ENCODE results near the gene HIGD2A. TPM values are rescaled to one million over a fixed set of nuclear protein-coding genes. Genes with fewer than 3 reads are reported as not detected.

The HIGD2A gene
- total and polyA plus RNA-seq, 4 donors, result 18.4 to 127 (median 67.8) TPM

DNA sequence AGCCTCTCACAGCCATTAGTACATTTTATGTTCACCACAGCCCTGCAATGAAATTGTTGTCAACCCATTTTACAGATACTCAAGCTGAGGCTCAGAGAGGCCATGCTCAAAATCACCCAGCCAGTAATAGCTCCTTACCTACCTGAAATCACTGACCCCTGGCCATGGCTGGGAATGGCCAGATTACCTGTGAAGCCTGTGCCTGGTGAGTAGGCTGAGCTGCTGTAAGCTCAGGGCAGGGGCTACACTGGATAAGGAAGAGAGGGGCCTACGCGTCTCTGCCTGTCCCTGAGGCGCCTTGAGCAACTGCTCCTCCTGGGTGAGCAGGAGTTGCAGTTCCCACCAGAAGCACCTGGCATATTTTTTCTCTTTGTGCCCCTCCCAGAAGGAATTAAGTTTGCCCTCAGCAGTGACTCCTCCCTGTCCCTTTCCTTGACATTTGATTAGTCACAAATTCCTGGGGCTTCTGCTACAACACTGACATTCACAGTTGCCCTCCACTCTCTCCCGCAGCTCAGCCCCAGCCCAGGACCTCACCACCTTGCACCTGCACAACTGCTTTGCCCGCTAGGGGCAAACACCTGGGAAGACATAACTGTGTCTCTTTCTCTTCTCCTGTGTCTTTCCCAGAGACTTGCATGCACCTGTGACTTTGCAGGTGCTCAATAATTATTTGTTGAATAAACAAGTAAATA lies 22.1 kb downstream of the HIGD2A start:
- H3K9me3 ChIP-seq (ENCODE audit: control insufficient read depth in 4 of 4, low read length in 3 of 4), result no peaks in the 10 kb centered on the region
- DNase-seq (ENCODE audit: low spot score), result no peak
- H3K27me3 ChIP-seq (ENCODE audit: control insufficient read depth in 4 of 4, insufficient read depth in 4 of 4, low read length in 3 of 4), result no peaks in the 10 kb centered on the region
- TF ChIP-seq HNF4G (IDR thresholded peaks at IDR 0.05), result no peak
- TF ChIP-seq, protein P1, sequence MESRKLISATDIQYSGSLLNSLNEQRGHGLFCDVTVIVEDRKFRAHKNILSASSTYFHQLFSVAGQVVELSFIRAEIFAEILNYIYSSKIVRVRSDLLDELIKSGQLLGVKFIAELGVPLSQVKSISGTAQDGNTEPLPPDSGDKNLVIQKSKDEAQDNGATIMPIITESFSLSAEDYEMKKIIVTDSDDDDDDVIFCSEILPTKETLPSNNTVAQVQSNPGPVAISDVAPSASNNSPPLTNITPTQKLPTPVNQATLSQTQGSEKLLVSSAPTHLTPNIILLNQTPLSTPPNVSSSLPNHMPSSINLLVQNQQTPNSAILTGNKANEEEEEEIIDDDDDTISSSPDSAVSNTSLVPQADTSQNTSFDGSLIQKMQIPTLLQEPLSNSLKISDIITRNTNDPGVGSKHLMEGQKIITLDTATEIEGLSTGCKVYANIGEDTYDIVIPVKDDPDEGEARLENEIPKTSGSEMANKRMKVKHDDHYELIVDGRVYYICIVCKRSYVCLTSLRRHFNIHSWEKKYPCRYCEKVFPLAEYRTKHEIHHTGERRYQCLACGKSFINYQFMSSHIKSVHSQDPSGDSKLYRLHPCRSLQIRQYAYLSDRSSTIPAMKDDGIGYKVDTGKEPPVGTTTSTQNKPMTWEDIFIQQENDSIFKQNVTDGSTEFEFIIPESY (IDR thresholded peaks at IDR 0.05), result no peak
- no peak overlapping the region for H3K4me3 ChIP-seq (ENCODE audit: low read depth in 1 of 3, low read length in 3 of 3)
- H3K27ac ChIP-seq (ENCODE audit: low read depth in 1 of 2, low read length in 2 of 2), result no peak overlapping the region
- 97% methylated on average over 5 of the region's 5 CpGs for WGBS
- H3K36me3 ChIP-seq (ENCODE audit: control insufficient read depth in 4 of 4, insufficient read depth in 3 of 4, low read depth in 1 of 4, low read length in 3 of 4), result peaks cover 5 to 26% (median 7%) of the 10 kb centered on the region in 4 donors
- peaks cover 0 to 9% (median 5%) of the 10 kb centered on the region in 4 donors for H3K4me1 ChIP-seq (ENCODE audit: control insufficient read depth in 4 of 4, insufficient read depth in 4 of 4, low read length in 3 of 4)
- no peak overlapping the region for H3K9ac ChIP-seq (ENCODE audit: low read depth in 1 of 2, low read length in 2 of 2)

GRCh38 chr5:176412517-176413254 lies 24.1 kb downstream of the HIGD2A start:
- no peaks in the 10 kb centered on the region for H3K27me3 ChIP-seq (ENCODE audit: control insufficient read depth in 4 of 4, insufficient read depth in 4 of 4, low read length in 3 of 4)
- peaks cover 4 to 19% (median 11%) of the 10 kb centered on the region in 4 donors for H3K4me1 ChIP-seq (ENCODE audit: control insufficient read depth in 4 of 4, insufficient read depth in 4 of 4, low read length in 3 of 4)
- no peak overlapping the region for H3K4me3 ChIP-seq (ENCODE audit: low read depth in 1 of 3, low read length in 3 of 3)
- WGBS, result 93% methylated on average over 10 of the region's 10 CpGs
- peaks cover 0 to 15% (median 3%) of the 10 kb centered on the region in 4 donors for H3K36me3 ChIP-seq (ENCODE audit: control insufficient read depth in 4 of 4, insufficient read depth in 3 of 4, low read depth in 1 of 4, low read length in 3 of 4)
- DNase-seq (ENCODE audit: low spot score), result no peak
- no peak overlapping the region for H3K27ac ChIP-seq (ENCODE audit: low read depth in 1 of 2, low read length in 2 of 2)
- no peaks in the 10 kb centered on the region for H3K9me3 ChIP-seq (ENCODE audit: control insufficient read depth in 4 of 4, low read length in 3 of 4)
- no peak overlapping the region for H3K9ac ChIP-seq (ENCODE audit: low read depth in 1 of 2, low read length in 2 of 2)
- TF ChIP-seq FOXA2 (IDR thresholded peaks at IDR 0.05), result no peak
- no peak for TF ChIP-seq YY1 (IDR thresholded peaks at IDR 0.05)
- no peak for TF ChIP-seq FOXA1 (IDR thresholded peaks at IDR 0.05)
- no peak for TF ChIP-seq JUND (IDR thresholded peaks at IDR 0.05)
- TF ChIP-seq RAD21 (IDR thresholded peaks at IDR 0.05), result no peak
- TF ChIP-seq, protein P2, sequence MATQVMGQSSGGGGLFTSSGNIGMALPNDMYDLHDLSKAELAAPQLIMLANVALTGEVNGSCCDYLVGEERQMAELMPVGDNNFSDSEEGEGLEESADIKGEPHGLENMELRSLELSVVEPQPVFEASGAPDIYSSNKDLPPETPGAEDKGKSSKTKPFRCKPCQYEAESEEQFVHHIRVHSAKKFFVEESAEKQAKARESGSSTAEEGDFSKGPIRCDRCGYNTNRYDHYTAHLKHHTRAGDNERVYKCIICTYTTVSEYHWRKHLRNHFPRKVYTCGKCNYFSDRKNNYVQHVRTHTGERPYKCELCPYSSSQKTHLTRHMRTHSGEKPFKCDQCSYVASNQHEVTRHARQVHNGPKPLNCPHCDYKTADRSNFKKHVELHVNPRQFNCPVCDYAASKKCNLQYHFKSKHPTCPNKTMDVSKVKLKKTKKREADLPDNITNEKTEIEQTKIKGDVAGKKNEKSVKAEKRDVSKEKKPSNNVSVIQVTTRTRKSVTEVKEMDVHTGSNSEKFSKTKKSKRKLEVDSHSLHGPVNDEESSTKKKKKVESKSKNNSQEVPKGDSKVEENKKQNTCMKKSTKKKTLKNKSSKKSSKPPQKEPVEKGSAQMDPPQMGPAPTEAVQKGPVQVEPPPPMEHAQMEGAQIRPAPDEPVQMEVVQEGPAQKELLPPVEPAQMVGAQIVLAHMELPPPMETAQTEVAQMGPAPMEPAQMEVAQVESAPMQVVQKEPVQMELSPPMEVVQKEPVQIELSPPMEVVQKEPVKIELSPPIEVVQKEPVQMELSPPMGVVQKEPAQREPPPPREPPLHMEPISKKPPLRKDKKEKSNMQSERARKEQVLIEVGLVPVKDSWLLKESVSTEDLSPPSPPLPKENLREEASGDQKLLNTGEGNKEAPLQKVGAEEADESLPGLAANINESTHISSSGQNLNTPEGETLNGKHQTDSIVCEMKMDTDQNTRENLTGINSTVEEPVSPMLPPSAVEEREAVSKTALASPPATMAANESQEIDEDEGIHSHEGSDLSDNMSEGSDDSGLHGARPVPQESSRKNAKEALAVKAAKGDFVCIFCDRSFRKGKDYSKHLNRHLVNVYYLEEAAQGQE (IDR thresholded peaks at IDR 0.05), result no peak
- no peak for TF ChIP-seq HNF4A (conservative IDR thresholded peaks at IDR 0.05)
- TF ChIP-seq CTCF (IDR thresholded peaks at IDR 0.05; ENCODE audit: low read depth, low read length, missing input control), result no peak
- TF ChIP-seq NR2F2 (IDR thresholded peaks at IDR 0.05), result no peak
- TF ChIP-seq SP1 (IDR thresholded peaks at IDR 0.05), result no peak
- TF ChIP-seq ATF3 (IDR thresholded peaks at IDR 0.05), result no peak
- no peak for TF ChIP-seq EGR1 (IDR thresholded peaks at IDR 0.05; ENCODE audit: low read depth in 2 of 2)
- TF ChIP-seq, protein P1 (IDR thresholded peaks at IDR 0.05), result no peak
- no peak for TF ChIP-seq RXRA (IDR thresholded peaks at IDR 0.05)
- TF ChIP-seq MAX (IDR thresholded peaks at IDR 0.05), result no peak
- no peak for TF ChIP-seq GABPA (IDR thresholded peaks at IDR 0.05 in 1 of 2, conservative IDR thresholded peaks at IDR 0.05 in 1 of 2)
- TF ChIP-seq TAF1 (conservative IDR thresholded peaks at IDR 0.05), result no peak

Data from liver (tissue), 9 donors.